GM23338 (cell line): ENCODE measurements around the gene ERVMER34-1. TPM values are rescaled to one million over a fixed set of nuclear protein-coding genes. Genes with fewer than 3 reads are reported as not detected.

ENCODE experiments used
- ATAC-seq: fragments of 200-7000 bp; cut with Tn5 transposase; 3 replicates; pipeline ENCODE4 v1.9.1; 2020
- DNase-seq: peaks from one replicate; pipeline ENCODE4 v3.0.0-alpha.2; 2015; ENCODE audit warnings: low spot score
- H2AFZ ChIP-seq: fragments of 200-600 bp; sonication (generic); 2 replicates; pipeline ENCODE4 v1.8.0; 2016; ENCODE audit warnings: antibody characterized with exemption, mild to moderate bottlenecking, moderate library complexity
- H3F3A ChIP-seq: fragments of 200-600 bp; sonication (generic); replicated peaks from 2 replicates; pipeline ENCODE4 v1.8.0; 2017; ENCODE audit warnings: antibody characterized with exemption, mixed run types, low read depth
- H3K27ac ChIP-seq: fragments of 200-600 bp; sonication (generic); 2 replicates; pipeline ENCODE4 v1.6.1; 2016; ENCODE audit warnings: low read depth
- H3K27me3 ChIP-seq: fragments of 200-600 bp; sonication (generic); 2 replicates; pipeline ENCODE4 v1.8.0; 2016; ENCODE audit warnings: mild to moderate bottlenecking, mixed run types, moderate library complexity; ENCODE audit not compliant: insufficient read depth
- H3K36me3 ChIP-seq: fragments of 200-600 bp; sonication (generic); 2 replicates; pipeline ENCODE4 v1.8.0; 2016; ENCODE audit warnings: mild to moderate bottlenecking; ENCODE audit not compliant: insufficient read depth
- H3K4me1 ChIP-seq: fragments of 200-600 bp; sonication (generic); 2 replicates; pipeline ENCODE4 v1.8.0; 2016; ENCODE audit warnings: mild to moderate bottlenecking, moderate library complexity; ENCODE audit not compliant: insufficient read depth
- H3K4me2 ChIP-seq: fragments of 200-600 bp; sonication (generic); 2 replicates; pipeline ENCODE4 v1.7.1; 2017; ENCODE audit warnings: mixed run types
- H3K4me3 ChIP-seq: fragments of 200-600 bp; sonication (generic); 2 replicates; pipeline ENCODE4 v1.6.1; 2016; ENCODE audit warnings: mixed run types
- H3K79me2 ChIP-seq: fragments of 200-600 bp; sonication (generic); replicated peaks from 2 replicates; pipeline ENCODE4 v1.8.0; 2017; ENCODE audit warnings: mild to moderate bottlenecking; ENCODE audit not compliant: insufficient read depth
- H3K9me2 ChIP-seq: fragments of 200-600 bp; sonication (generic); 2 replicates; pipeline ENCODE4 v1.8.0; 2017; ENCODE audit not compliant: insufficient read depth
- H4K20me1 ChIP-seq: fragments of 200-600 bp; sonication (generic); replicated peaks from 2 replicates; pipeline ENCODE4 v1.8.0; 2017; ENCODE audit warnings: mild to moderate bottlenecking; ENCODE audit not compliant: insufficient read depth
- H3K27ac Mint-ChIP-seq: 2 replicates; pipeline ENCODE4 v1.8.0; 2020; ENCODE audit warnings: inconsistent platforms, mild to moderate bottlenecking, moderate library complexity, mixed read lengths
- H3K27me3 Mint-ChIP-seq: 3 replicates; pipeline ENCODE4 v1.8.0; 2022; ENCODE audit warnings: low read depth, mild to moderate bottlenecking, moderate library complexity, mixed read lengths, inconsistent platforms; ENCODE audit not compliant: insufficient read depth, poor library complexity
- H3K36me3 Mint-ChIP-seq: 3 replicates; pipeline ENCODE4 v1.8.0; 2021; ENCODE audit warnings: low read depth, mild to moderate bottlenecking, inconsistent platforms, moderate library complexity, mixed read lengths
- H3K4me1 Mint-ChIP-seq: 3 replicates; pipeline ENCODE4 v1.8.0; 2020; ENCODE audit warnings: mild to moderate bottlenecking, inconsistent platforms, mixed read lengths
- H3K4me3 Mint-ChIP-seq: 3 replicates; pipeline ENCODE4 v1.8.0; 2021; ENCODE audit warnings: moderate library complexity, mild to moderate bottlenecking, inconsistent platforms, mixed read lengths
- H3K9me3 Mint-ChIP-seq: 3 replicates; pipeline ENCODE4 v1.8.0; 2020; ENCODE audit warnings: moderate library complexity, mild to moderate bottlenecking, inconsistent platforms, mixed read lengths
- CREB1 ChIP-seq: fragments of 250-450 bp; sonication (Bioruptor Pico); IDR thresholded peaks from 2 replicates; pipeline ENCODE4 v1.5.0; 2020; ENCODE audit warnings: low read depth, mild to moderate bottlenecking, moderate library complexity
- CTCF ChIP-seq, 2 experiments: fragments of 200-600 bp in 1 of 2; sonication (generic) in 1 of 2; conservative IDR thresholded peaks; 2 replicates each; pipeline versions ENCODE4 v1.5.1 to v1.6.1; 2016 to 2017; ENCODE audit warnings: antibody characterized with exemption in 2 of 2, low read depth in 2 of 2, mild to moderate bottlenecking in 2 of 2, moderate library complexity in 1 of 2
- ETS1 ChIP-seq: IDR thresholded peaks from 2 replicates; pipeline ENCODE4 v1.6.1; 2016; ENCODE audit warnings: antibody characterized with exemption
- EZH2 ChIP-seq: fragments of 200-600 bp; sonication (generic); IDR thresholded peaks from one replicate; pipeline ENCODE4 v1.8.0; 2017; ENCODE audit warnings: antibody characterized with exemption, mild to moderate bottlenecking, low read depth; ENCODE audit not compliant: unreplicated experiment
- EZH2phosphoT487 ChIP-seq: fragments of 200-600 bp; sonication (generic); IDR thresholded peaks from one replicate; pipeline ENCODE4 v1.8.1; 2018; ENCODE audit warnings: antibody characterized with exemption; ENCODE audit not compliant: unreplicated experiment
- JUNB ChIP-seq: IDR thresholded peaks from one replicate; pipeline ENCODE4 v1.6.1; 2016; ENCODE audit warnings: antibody characterized with exemption; ENCODE audit not compliant: unreplicated experiment
- NANOG ChIP-seq: IDR thresholded peaks from 2 replicates; pipeline ENCODE4 v1.6.1; 2016; ENCODE audit warnings: antibody characterized with exemption, borderline replicate concordance
- POLR2AphosphoS5 ChIP-seq: IDR thresholded peaks from 2 replicates; pipeline ENCODE4 v1.6.1; 2016; ENCODE audit warnings: antibody characterized with exemption, low read depth
- STAT1 ChIP-seq: IDR thresholded peaks from one replicate; pipeline ENCODE4 v1.6.1; 2016; ENCODE audit warnings: antibody characterized with exemption; ENCODE audit not compliant: unreplicated experiment
- ZNF114 ChIP-seq: fragments of 250-450 bp; sonication (Bioruptor Pico); IDR thresholded peaks from 2 replicates; pipeline ENCODE4 v1.5.0; 2020; ENCODE audit warnings: mild to moderate bottlenecking, moderate library complexity
- ZNF331 ChIP-seq: fragments of 250-450 bp; sonication (Bioruptor Pico); IDR thresholded peaks from 2 replicates; pipeline ENCODE4 v1.5.0; 2020; ENCODE audit warnings: low read depth, mild to moderate bottlenecking, moderate library complexity
- polyA plus RNA-seq: library from polyadenylated mRNA; unstranded; fragments of >200 nt; fragmentation: Nextera tagmentation; extraction: Ambion mirVana; gene quantifications from 2 replicates; pipeline ENCODE4 v1.2.1, GENCODE V29; 2016
- total RNA-seq: library from RNA; depleted of rRNA; stranded (reverse); fragments of >200 nt; shearing (Covaris generic); gene quantifications from 2 replicates; pipeline ENCODE4 v1.2.3, GENCODE V29; 2014
- TF ChIP-seq, protein P1 (sequence below): fragments of 250-450 bp; sonication (Bioruptor Pico); IDR thresholded peaks from 2 replicates; pipeline ENCODE4 v1.5.0; 2020; ENCODE audit warnings: mild to moderate bottlenecking, moderate library complexity
- TF ChIP-seq, protein P2 (sequence below): IDR thresholded peaks from one replicate; pipeline ENCODE4 v1.6.1; 2018; ENCODE audit warnings: antibody characterized with exemption; ENCODE audit not compliant: unreplicated experiment

ERVMER34-1 gene
- total and polyA plus RNA-seq, 2 experiments from 2014 or later: 15.9 to 34.1 TPM

GRCh38 chr4:52693492-52693891 lies 57.7 kb downstream of the ERVMER34-1 start:
- no peaks in the 10 kb centered on the region for H4K20me1 ChIP-seq
- DNase-seq (no peak), ATAC-seq (no peak)
- no peak overlapping the region for H3K4me2 ChIP-seq
- no peak overlapping the region for H2AFZ ChIP-seq
- H3F3A ChIP-seq: no peaks in the 10 kb centered on the region
- H3K27ac Mint-ChIP-seq: no peak overlapping the region
- no peaks in the 10 kb centered on the region for H3K79me2 ChIP-seq
- no peaks in the 10 kb centered on the region for H3K27me3 ChIP-seq
- H3K27ac ChIP-seq: no peak overlapping the region
- 0 out of 3 replicates have a peak, but pooled peaks cover 7% of the 10 kb centered on the region for H3K36me3 Mint-ChIP-seq
- peaks cover 2% of the 10 kb centered on the region for H3K27me3 Mint-ChIP-seq
- no peak for TF ChIP-seq CTCF (conservative IDR thresholded peaks at IDR 0.05; ENCODE audit: low read depth in 2 of 2)
- no peak for TF ChIP-seq ZNF331 (CRISPR knock-in tag)
- TF ChIP-seq EZH2phosphoT487: no peak
- no peak for TF ChIP-seq ETS1
- TF ChIP-seq JUNB: no peak
- no peak for TF ChIP-seq NANOG
- TF ChIP-seq ZNF114 (CRISPR knock-in tag): no peak
- TF ChIP-seq EZH2: no peak
- no peak for TF ChIP-seq CREB1 (CRISPR knock-in tag)
- TF ChIP-seq STAT1: no peak
- TF ChIP-seq, protein P1, sequence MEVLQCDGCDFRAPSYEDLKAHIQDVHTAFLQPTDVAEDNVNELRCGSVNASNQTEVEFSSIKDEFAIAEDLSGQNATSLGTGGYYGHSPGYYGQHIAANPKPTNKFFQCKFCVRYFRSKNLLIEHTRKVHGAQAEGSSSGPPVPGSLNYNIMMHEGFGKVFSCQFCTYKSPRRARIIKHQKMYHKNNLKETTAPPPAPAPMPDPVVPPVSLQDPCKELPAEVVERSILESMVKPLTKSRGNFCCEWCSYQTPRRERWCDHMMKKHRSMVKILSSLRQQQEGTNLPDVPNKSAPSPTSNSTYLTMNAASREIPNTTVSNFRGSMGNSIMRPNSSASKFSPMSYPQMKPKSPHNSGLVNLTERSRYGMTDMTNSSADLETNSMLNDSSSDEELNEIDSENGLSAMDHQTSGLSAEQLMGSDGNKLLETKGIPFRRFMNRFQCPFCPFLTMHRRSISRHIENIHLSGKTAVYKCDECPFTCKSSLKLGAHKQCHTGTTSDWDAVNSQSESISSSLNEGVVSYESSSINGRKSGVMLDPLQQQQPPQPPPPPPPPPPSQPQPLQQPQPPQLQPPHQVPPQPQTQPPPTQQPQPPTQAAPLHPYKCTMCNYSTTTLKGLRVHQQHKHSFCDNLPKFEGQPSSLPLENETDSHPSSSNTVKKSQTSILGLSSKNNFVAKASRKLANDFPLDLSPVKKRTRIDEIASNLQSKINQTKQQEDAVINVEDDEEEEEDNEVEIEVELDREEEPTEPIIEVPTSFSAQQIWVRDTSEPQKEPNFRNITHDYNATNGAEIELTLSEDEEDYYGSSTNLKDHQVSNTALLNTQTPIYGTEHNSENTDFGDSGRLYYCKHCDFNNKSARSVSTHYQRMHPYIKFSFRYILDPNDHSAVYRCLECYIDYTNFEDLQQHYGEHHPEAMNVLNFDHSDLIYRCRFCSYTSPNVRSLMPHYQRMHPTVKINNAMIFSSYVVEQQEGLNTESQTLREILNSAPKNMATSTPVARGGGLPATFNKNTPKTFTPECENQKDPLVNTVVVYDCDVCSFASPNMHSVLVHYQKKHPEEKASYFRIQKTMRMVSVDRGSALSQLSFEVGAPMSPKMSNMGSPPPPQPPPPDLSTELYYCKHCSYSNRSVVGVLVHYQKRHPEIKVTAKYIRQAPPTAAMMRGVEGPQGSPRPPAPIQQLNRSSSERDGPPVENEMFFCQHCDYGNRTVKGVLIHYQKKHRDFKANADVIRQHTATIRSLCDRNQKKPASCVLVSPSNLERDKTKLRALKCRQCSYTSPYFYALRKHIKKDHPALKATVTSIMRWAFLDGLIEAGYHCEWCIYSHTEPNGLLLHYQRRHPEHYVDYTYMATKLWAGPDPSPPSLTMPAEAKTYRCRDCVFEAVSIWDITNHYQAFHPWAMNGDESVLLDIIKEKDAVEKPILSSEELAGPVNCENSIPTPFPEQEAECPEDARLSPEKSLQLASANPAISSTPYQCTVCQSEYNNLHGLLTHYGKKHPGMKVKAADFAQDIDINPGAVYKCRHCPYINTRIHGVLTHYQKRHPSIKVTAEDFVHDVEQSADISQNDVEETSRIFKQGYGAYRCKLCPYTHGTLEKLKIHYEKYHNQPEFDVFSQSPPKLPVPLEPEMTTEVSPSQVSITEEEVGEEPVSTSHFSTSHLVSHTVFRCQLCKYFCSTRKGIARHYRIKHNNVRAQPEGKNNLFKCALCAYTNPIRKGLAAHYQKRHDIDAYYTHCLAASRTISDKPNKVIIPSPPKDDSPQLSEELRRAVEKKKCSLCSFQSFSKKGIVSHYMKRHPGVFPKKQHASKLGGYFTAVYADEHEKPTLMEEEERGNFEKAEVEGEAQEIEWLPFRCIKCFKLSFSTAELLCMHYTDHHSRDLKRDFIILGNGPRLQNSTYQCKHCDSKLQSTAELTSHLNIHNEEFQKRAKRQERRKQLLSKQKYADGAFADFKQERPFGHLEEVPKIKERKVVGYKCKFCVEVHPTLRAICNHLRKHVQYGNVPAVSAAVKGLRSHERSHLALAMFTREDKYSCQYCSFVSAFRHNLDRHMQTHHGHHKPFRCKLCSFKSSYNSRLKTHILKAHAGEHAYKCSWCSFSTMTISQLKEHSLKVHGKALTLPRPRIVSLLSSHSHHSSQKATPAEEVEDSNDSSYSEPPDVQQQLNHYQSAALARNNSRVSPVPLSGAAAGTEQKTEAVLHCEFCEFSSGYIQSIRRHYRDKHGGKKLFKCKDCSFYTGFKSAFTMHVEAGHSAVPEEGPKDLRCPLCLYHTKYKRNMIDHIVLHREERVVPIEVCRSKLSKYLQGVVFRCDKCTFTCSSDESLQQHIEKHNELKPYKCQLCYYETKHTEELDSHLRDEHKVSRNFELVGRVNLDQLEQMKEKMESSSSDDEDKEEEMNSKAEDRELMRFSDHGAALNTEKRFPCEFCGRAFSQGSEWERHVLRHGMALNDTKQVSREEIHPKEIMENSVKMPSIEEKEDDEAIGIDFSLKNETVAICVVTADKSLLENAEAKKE (CRISPR knock-in tag): no peak
- TF ChIP-seq POLR2AphosphoS5: no peak
- TF ChIP-seq, protein P2, sequence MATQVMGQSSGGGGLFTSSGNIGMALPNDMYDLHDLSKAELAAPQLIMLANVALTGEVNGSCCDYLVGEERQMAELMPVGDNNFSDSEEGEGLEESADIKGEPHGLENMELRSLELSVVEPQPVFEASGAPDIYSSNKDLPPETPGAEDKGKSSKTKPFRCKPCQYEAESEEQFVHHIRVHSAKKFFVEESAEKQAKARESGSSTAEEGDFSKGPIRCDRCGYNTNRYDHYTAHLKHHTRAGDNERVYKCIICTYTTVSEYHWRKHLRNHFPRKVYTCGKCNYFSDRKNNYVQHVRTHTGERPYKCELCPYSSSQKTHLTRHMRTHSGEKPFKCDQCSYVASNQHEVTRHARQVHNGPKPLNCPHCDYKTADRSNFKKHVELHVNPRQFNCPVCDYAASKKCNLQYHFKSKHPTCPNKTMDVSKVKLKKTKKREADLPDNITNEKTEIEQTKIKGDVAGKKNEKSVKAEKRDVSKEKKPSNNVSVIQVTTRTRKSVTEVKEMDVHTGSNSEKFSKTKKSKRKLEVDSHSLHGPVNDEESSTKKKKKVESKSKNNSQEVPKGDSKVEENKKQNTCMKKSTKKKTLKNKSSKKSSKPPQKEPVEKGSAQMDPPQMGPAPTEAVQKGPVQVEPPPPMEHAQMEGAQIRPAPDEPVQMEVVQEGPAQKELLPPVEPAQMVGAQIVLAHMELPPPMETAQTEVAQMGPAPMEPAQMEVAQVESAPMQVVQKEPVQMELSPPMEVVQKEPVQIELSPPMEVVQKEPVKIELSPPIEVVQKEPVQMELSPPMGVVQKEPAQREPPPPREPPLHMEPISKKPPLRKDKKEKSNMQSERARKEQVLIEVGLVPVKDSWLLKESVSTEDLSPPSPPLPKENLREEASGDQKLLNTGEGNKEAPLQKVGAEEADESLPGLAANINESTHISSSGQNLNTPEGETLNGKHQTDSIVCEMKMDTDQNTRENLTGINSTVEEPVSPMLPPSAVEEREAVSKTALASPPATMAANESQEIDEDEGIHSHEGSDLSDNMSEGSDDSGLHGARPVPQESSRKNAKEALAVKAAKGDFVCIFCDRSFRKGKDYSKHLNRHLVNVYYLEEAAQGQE: no peak
- peaks cover 28% of the 10 kb centered on the region for H3K9me3 Mint-ChIP-seq
- no peak overlapping the region for H3K4me3 Mint-ChIP-seq
- no peaks in the 10 kb centered on the region for H3K36me3 ChIP-seq
- peaks cover 23% of the 10 kb centered on the region for H3K4me1 ChIP-seq
- no peaks in the 10 kb centered on the region for H3K9me2 ChIP-seq
- H3K4me1 Mint-ChIP-seq: peaks cover 8% of the 10 kb centered on the region
- no peak overlapping the region for H3K4me3 ChIP-seq
